ENCODE results near the gene UBXN7.
"Not testable (repeated sequence)": the region's sequence is repeated elsewhere in the genome, so short reads cannot be mapped to it uniquely, and the experiment has no call there.

The UBXN7 gene

GRCh38 chr3:196314597-196314996 is 117.6 kb downstream of the UBXN7 start:
- no peak for DNase-seq

DNA sequence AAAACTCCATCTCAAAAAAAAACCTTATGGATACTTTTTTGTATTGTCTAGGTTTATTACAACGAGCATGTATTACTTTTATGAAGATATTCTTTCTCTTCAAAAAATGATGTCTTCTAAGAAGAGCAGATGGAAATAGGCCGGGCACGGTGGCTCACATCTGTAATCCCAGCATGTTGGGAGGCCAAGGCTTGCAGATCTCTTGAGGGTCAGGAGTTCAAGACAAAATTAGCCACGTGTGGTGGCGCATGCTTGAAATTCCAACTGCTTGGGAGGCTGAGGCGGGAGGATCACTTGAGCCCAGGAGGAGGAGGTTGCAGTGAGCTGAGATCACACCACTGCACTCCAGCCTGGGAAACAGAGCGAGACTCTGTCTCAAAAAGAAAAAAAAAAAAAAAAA is 118.1 kb downstream of the UBXN7 start:
- not testable (repeated sequence) for DNase-seq

GRCh38 chr3:196302960-196303359 is 129.3 kb downstream of the UBXN7 start:
- DNase-seq: not testable (repeated sequence)

DNA sequence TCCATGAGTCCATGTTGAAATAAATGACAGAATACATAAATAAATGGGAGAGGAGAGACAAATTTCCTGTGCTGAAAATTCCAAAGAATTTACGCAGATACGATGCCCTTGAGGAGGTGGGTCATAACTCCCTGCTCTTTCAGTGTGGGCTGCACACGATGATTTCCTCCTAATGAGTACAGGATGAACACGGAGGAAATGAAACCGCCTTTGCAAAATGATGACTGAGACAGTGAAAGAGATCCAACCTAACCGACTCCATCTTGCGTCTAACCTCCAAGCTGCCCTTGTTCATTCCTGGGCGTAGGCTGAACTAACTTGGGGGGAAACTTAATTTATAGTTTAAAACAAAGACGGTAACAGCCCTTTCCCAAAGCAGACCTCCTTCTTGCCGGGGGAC is 129.7 kb downstream of the UBXN7 start:
- DNase-seq: not testable (repeated sequence)

DNA sequence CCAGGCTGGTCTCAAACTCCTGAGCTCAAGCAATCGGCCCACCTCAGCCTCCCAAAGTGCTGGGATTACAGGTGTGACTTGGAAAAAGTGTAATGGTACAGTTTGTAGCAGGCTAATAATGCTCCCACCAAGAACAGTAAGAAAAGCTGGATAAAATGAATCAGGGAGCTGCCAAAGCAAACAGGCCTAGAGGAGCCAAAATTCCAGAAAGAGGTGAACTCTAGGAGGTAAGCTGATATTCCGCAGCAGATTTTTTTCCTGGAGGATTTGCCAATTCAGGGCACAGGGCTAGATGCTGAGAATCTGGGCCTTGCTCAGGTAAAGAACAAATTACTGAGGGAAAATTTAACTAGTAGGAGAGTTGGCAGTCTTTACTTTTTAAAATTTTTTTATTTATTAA is 133.7 kb downstream of the UBXN7 start:
- no peak for DNase-seq

Data from DMS79 (cell line).